H1 (cell line): ENCODE measurements around the gene KRT222. TPM values are rescaled to one million over a fixed set of nuclear protein-coding genes. Genes with fewer than 3 reads are reported as not detected.

Experiments
- CTCF ChIA-PET: fragments of 300-600 bp; sonication (Branson Sonifier 250); formaldehyde crosslinking; loops from one replicate; lab custom pipeline; 2021; ENCODE audit not compliant: partially characterized antibody; lab: Charles Lee
- POLR2A ChIA-PET: fragments of 300-600 bp; sonication (Branson Sonifier 250); formaldehyde crosslinking; loops from one replicate; lab custom pipeline; 2021; ENCODE audit warnings: inconsistent platforms; ENCODE audit not compliant: partially characterized antibody; lab: Charles Lee
- DNase-seq, 2 experiments: peaks; one replicate each; pipeline versions ENCODE4 v3.0.0 to v3.0.0-alpha.2; 2010 to 2022; ENCODE audit warnings: low spot score in 2 of 2, low read depth in 1 of 2, mixed read lengths in 1 of 2
- FAIRE-seq: peaks from 2 replicates; lab custom pipeline; 2011; peaks lifted over from hg19 to GRCh38; lab: Jason Lieb, UNC
- H2AFZ ChIP-seq: 2 replicates; pipeline ENCODE4 v1.8.1; 2012; ENCODE audit warnings: low read length, inconsistent platforms
- H2AK5ac ChIP-seq: 2 replicates; pipeline ENCODE4 v1.6.1; 2013; ENCODE audit warnings: low read depth, low read length
- H2BK120ac ChIP-seq: replicated peaks from 2 replicates; pipeline ENCODE3; 2013; ENCODE audit warnings: low read depth, low read length, inconsistent platforms
- H2BK12ac ChIP-seq: 2 replicates; pipeline ENCODE4 v1.6.1; 2013; ENCODE audit warnings: low read depth, low read length
- H2BK15ac ChIP-seq: 2 replicates; pipeline ENCODE4 v1.6.1; 2013; ENCODE audit warnings: low read length
- H2BK20ac ChIP-seq: 2 replicates; pipeline ENCODE4 v1.6.1; 2013; ENCODE audit warnings: low read length
- H2BK5ac ChIP-seq: 2 replicates; pipeline ENCODE4 v1.6.1; 2013; ENCODE audit warnings: low read depth, low read length
- H3K14ac ChIP-seq: 2 replicates; pipeline ENCODE4 v1.6.1; 2013; ENCODE audit warnings: inconsistent platforms; ENCODE audit not compliant: insufficient read length
- H3K18ac ChIP-seq: 2 replicates; pipeline ENCODE4 v1.6.1; 2013; ENCODE audit warnings: low read length; ENCODE audit errors: extremely low read depth
- H3K23ac ChIP-seq: 2 replicates; pipeline ENCODE4 v1.6.1; 2013; ENCODE audit warnings: inconsistent platforms; ENCODE audit not compliant: insufficient read length
- H3K23me2 ChIP-seq: 2 replicates; pipeline ENCODE4 v1.6.1; 2013; ENCODE audit warnings: low read depth, low read length
- H3K27ac ChIP-seq: 2 replicates; pipeline ENCODE4 v1.6.1; 2011; ENCODE audit warnings: low read depth, low read length, inconsistent platforms
- H3K27me3 ChIP-seq, 4 experiments: replicated peaks in 1 of 4; 1 replicate in 1 of 4; 2 replicates in 3 of 4; pipeline versions ENCODE4 v1.6.1 to v1.8.1; 2011 to 2013; ENCODE audit warnings: low read length in 3 of 4, mild to moderate bottlenecking in 3 of 4, inconsistent platforms in 2 of 4, mixed read lengths in 2 of 4, moderate library complexity in 1 of 4; ENCODE audit not compliant: control insufficient read depth in 3 of 4, insufficient read depth in 3 of 4; ENCODE audit errors: extremely low read depth in 1 of 4
- H3K36me3 ChIP-seq, 4 experiments: 2 replicates each; pipeline versions ENCODE4 v1.6.1 to v1.8.1; 2011 to 2013; ENCODE audit warnings: mild to moderate bottlenecking in 4 of 4, low read length in 3 of 4, moderate library complexity in 2 of 4, control low read depth in 1 of 4, inconsistent platforms in 1 of 4; ENCODE audit not compliant: insufficient read depth in 4 of 4, control insufficient read depth in 2 of 4
- H3K4ac ChIP-seq: replicated peaks from 2 replicates; pipeline ENCODE3; 2013; ENCODE audit warnings: low read length, low read depth, mixed read lengths, inconsistent platforms; ENCODE audit not compliant: insufficient read length
- H3K4me1 ChIP-seq, 4 experiments: replicated peaks in 1 of 4; 1 replicate in 1 of 4; 2 replicates in 3 of 4; pipeline versions ENCODE4 v1.6.1 to v1.8.1; 2011 to 2013; ENCODE audit warnings: low read length in 3 of 4, inconsistent platforms in 2 of 4, mixed read lengths in 1 of 4; ENCODE audit not compliant: insufficient read depth in 4 of 4, control insufficient read depth in 3 of 4
- H3K4me2 ChIP-seq, 2 experiments: 2 replicates each; pipeline versions ENCODE4 v1.6.1 to v1.8.1; 2011 to 2013; ENCODE audit warnings: low read depth in 2 of 2, low read length in 2 of 2, control low read depth in 1 of 2, inconsistent platforms in 1 of 2, mild to moderate bottlenecking in 1 of 2; ENCODE audit not compliant: insufficient read depth in 1 of 2
- H3K4me3 ChIP-seq, 4 experiments: fragments of 200-600, 300-600 bp in 1 of 4; sonication (generic), shearing (Covaris generic), sonication (Bioruptor Twin) in 1 of 4; 2 replicates each; pipeline versions ENCODE4 v1.5.1 to v1.8.1; 2011 to 2016; ENCODE audit warnings: low read length in 4 of 4, low read depth in 3 of 4, control low read depth in 2 of 4, inconsistent platforms in 2 of 4, mild to moderate bottlenecking in 2 of 4, mixed read lengths in 1 of 4, moderate library complexity in 1 of 4; ENCODE audit not compliant: insufficient read depth in 2 of 4; ENCODE audit errors: extremely low read depth in 1 of 4
- H3K56ac ChIP-seq: replicated peaks from 2 replicates; pipeline ENCODE3; 2013; ENCODE audit warnings: low read depth, mild to moderate bottlenecking, mixed read lengths, low read length, inconsistent platforms; ENCODE audit not compliant: insufficient read length
- H3K79me1 ChIP-seq: 2 replicates; pipeline ENCODE4 v1.6.1; 2013; ENCODE audit warnings: low read depth, low read length, control low read depth
- H3K79me2 ChIP-seq, 2 experiments: 2 replicates each; pipeline versions ENCODE4 v1.6.1 to v1.8.1; 2012 to 2013; ENCODE audit warnings: low read length in 2 of 2, mild to moderate bottlenecking in 2 of 2, inconsistent platforms in 1 of 2; ENCODE audit not compliant: insufficient read depth in 2 of 2, control insufficient read depth in 1 of 2
- H3K9ac ChIP-seq, 4 experiments: replicated peaks in 1 of 4; 1 replicate in 1 of 4; 2 replicates in 3 of 4; pipeline versions ENCODE4 v1.6.1 to v1.8.1; 2011 to 2013; ENCODE audit warnings: low read depth in 3 of 4, low read length in 3 of 4, control low read depth in 2 of 4, mild to moderate bottlenecking in 2 of 4, moderate library complexity in 2 of 4, inconsistent platforms in 1 of 4; ENCODE audit errors: extremely low read depth in 1 of 4
- H3K9me3 ChIP-seq, 2 experiments: 2 replicates each; pipeline versions ENCODE4 v1.6.1 to v1.8.1; 2012 to 2013; ENCODE audit warnings: mild to moderate bottlenecking in 2 of 2, moderate library complexity in 2 of 2, control low read depth in 1 of 2, inconsistent platforms in 1 of 2, low read depth in 1 of 2, low read length in 1 of 2, mixed read lengths in 1 of 2; ENCODE audit not compliant: insufficient read depth in 2 of 2
- H4K20me1 ChIP-seq, 2 experiments: replicated peaks in 1 of 2; 2 replicates each; pipeline versions ENCODE3 to v1.8.1; 2011 to 2013; ENCODE audit warnings: inconsistent platforms in 2 of 2, low read length in 2 of 2, mild to moderate bottlenecking in 1 of 2; ENCODE audit not compliant: insufficient read depth in 2 of 2, control insufficient read depth in 1 of 2
- H4K5ac ChIP-seq: 2 replicates; pipeline ENCODE4 v1.6.1; 2013; ENCODE audit warnings: low read length, low read depth, mixed read lengths, inconsistent platforms; ENCODE audit not compliant: insufficient read length
- H4K8ac ChIP-seq: 2 replicates; pipeline ENCODE4 v1.8.0; 2013; ENCODE audit warnings: mild to moderate bottlenecking, moderate library complexity, low read length, inconsistent platforms; ENCODE audit not compliant: insufficient read depth; ENCODE audit errors: extremely low read depth
- H4K91ac ChIP-seq: replicated peaks from 2 replicates; pipeline ENCODE3; 2013; ENCODE audit warnings: low read length, mixed read lengths, inconsistent platforms; ENCODE audit not compliant: insufficient read length
- CHD1 ChIP-seq: IDR thresholded peaks from 2 replicates; pipeline ENCODE4 v1.6.1; 2012; ENCODE audit warnings: low read depth, low read length, improper control_type of control experiment
- CREB1 ChIP-seq: IDR thresholded peaks from 2 replicates; pipeline ENCODE4 v1.6.1; 2012; ENCODE audit warnings: inconsistent platforms
- CTBP2 ChIP-seq: IDR thresholded peaks from 2 replicates; pipeline ENCODE4 v1.7.0; 2011; ENCODE audit warnings: borderline replicate concordance, mild to moderate bottlenecking, moderate library complexity, mixed read lengths, low read length; ENCODE audit not compliant: insufficient read depth, insufficient read length
- FOSL1 ChIP-seq: IDR thresholded peaks from 2 replicates; pipeline ENCODE4 v1.6.1; 2011; ENCODE audit warnings: mild to moderate bottlenecking, low read depth, low read length, moderate library complexity; ENCODE audit not compliant: insufficient read depth
- KDM4A ChIP-seq: IDR thresholded peaks from one replicate; pipeline ENCODE4 v1.7.1; 2012; ENCODE audit warnings: low read depth, mild to moderate bottlenecking, moderate library complexity, low read length, inconsistent platforms; ENCODE audit not compliant: severe bottlenecking
- RAD21 ChIP-seq, 2 experiments: IDR thresholded peaks in 1 of 2; conservative IDR thresholded peaks in 1 of 2; 2 replicates each; pipeline ENCODE4 v1.6.1; 2011; ENCODE audit warnings: low read depth in 2 of 2, low read length in 2 of 2, improper control_type of control experiment in 1 of 2, inconsistent platforms in 1 of 2, mild to moderate bottlenecking in 1 of 2, moderate library complexity in 1 of 2
- SAP30 ChIP-seq: fragments of 300-600 bp; sonication (generic); IDR thresholded peaks from 2 replicates; pipeline ENCODE4 v1.7.1; 2012; ENCODE audit warnings: low read length, moderate library complexity, mild to moderate bottlenecking, inconsistent platforms; ENCODE audit not compliant: insufficient read depth, insufficient replicate concordance
- SIRT6 ChIP-seq: IDR thresholded peaks from one replicate; pipeline ENCODE4 v1.7.1; 2012; ENCODE audit warnings: low read length, inconsistent platforms
- SIX5 ChIP-seq: IDR thresholded peaks from 2 replicates; pipeline ENCODE4 v1.6.1; 2011; ENCODE audit warnings: mild to moderate bottlenecking, low read depth, low read length
- SP2 ChIP-seq: IDR thresholded peaks from 2 replicates; pipeline ENCODE4 v1.6.1; 2012; ENCODE audit warnings: mild to moderate bottlenecking, low read length, inconsistent platforms
- TCF12 ChIP-seq: IDR thresholded peaks from 2 replicates; pipeline ENCODE4 v1.6.1; 2011; ENCODE audit warnings: low read depth, mild to moderate bottlenecking, low read length
- YY1 ChIP-seq: IDR thresholded peaks from 2 replicates; pipeline ENCODE4 v1.6.1; 2011; ENCODE audit warnings: low read depth, mild to moderate bottlenecking, low read length
- ZNF274 ChIP-seq: IDR thresholded peaks from 2 replicates; pipeline ENCODE4 v1.7.0; 2012; ENCODE audit warnings: low read length, borderline replicate concordance; ENCODE audit errors: extremely low read depth
- WGBS, 2 experiments: shearing (Covaris generic) in 1 of 2; methylation state at CpG; one replicate each; pipeline versions ENCODE4 v1.1.6 to v1.1.7; 2013 to 2015; ENCODE audit warnings: low lambda C conversion rate in 2 of 2, mixed read lengths in 2 of 2, inconsistent platforms in 1 of 2, low coverage in 1 of 2, missing lambda C conversion rate in 1 of 2; ENCODE audit not compliant: insufficient replicate concordance in 2 of 2, insufficient coverage in 1 of 2, insufficient read length in 1 of 2; ENCODE audit errors: extremely low coverage in 1 of 2, missing lambda C conversion rate in 1 of 2; 5-methylcytosine and 5-hydroxymethylcytosine counted together
- polyA plus RNA-seq, 7 experiments: library from polyadenylated mRNA; depleted of rRNA in 3 of 7; stranded (reverse) in 5 of 7; unstranded in 2 of 7; fragments of >200 nt in 5 of 7; fragments of 200-250 nt in 2 of 7; gene quantifications; 1 replicate in 5 of 7; 2 replicates in 1 of 7; 4 replicates in 1 of 7; pipeline versions ENCODE4 v1.2.1 to v1.2.3, GENCODE V29; 2011 to 2013; ENCODE audit warnings: missing spikeins in 2 of 7, mixed read lengths in 2 of 7
- total RNA-seq: library from RNA; stranded (reverse); fragmentation: NEBNext Ultra II Directional; extraction: Animal tissue kit (Norgen Biotek cat#: 25700); gene quantifications from 2 replicates; pipeline ENCODE4 v1.2.1, GENCODE V29; 2021

Gene KRT222
- total and polyA plus RNA-seq, 2 of the 8 experiments (the other 6 are each of a cell fraction or from before 2014, with no cell fraction given) = 0.08 to 0.61 TPM

GRCh38 chr17:40613467-40614154 is 51.4 kb downstream of the KRT222 start:
- no peak overlapping the region for H3K56ac ChIP-seq
- DNase-seq = no peak
- no peak overlapping the region for H3K4me3 ChIP-seq
- H4K91ac ChIP-seq = no peak overlapping the region
- no peak for FAIRE-seq
- peak overlapping the region; percentile 8; the same call in 1 of the 2 replicates for H2BK15ac ChIP-seq
- H3K23me2 ChIP-seq = no peaks in the 10 kb centered on the region; the same call in 1 of the 2 replicates
- no peak overlapping the region for H2BK5ac ChIP-seq
- H3K79me2 ChIP-seq = no peaks in the 10 kb centered on the region
- H3K4ac ChIP-seq = no peak overlapping the region
- POLR2A ChIA-PET = no interaction called here
- H3K27me3 ChIP-seq = no peaks in the 10 kb centered on the region
- WGBS, 2 experiments = 93% methylated on average over 5 of the region's 5 CpGs; no CpG with 5 or more reads in 1 of the 2 experiments
- no peak overlapping the region for H2AK5ac ChIP-seq
- H2BK120ac ChIP-seq = no peak overlapping the region
- H3K23ac ChIP-seq = no peak overlapping the region
- no peaks in the 10 kb centered on the region for H3K4me1 ChIP-seq
- H3K14ac ChIP-seq = no peak overlapping the region
- H2BK20ac ChIP-seq = no peak overlapping the region
- H3K36me3 ChIP-seq = no peaks in the 10 kb centered on the region
- H4K5ac ChIP-seq = no peak overlapping the region
- no peaks in the 10 kb centered on the region for H4K20me1 ChIP-seq
- H3K9ac ChIP-seq = no peak overlapping the region
- H3K18ac ChIP-seq = no peak overlapping the region
- CTCF ChIA-PET = interaction anchor here (1.0 to 3.5 kb wide), 6 partner anchors 9 to 1035 kb away, joined by 3 to 17 read pairs (median 4); no protein-coding TSS in a partner anchor
- H3K79me1 ChIP-seq = no peaks in the 10 kb centered on the region
- no peaks in the 10 kb centered on the region for H3K9me3 ChIP-seq
- H2AFZ ChIP-seq = no peak overlapping the region
- peak overlapping the region; percentile 43; the same call in 1 of the 2 replicates for H4K8ac ChIP-seq
- H2BK12ac ChIP-seq = no peak overlapping the region
- H3K27ac ChIP-seq = no peak overlapping the region
- H3K4me2 ChIP-seq = no peak overlapping the region
- no peak for TF ChIP-seq SAP30
- no peak for TF ChIP-seq SP2
- no peak for TF ChIP-seq RAD21 (IDR thresholded peaks at IDR 0.05 in 1 of 2, conservative IDR thresholded peaks at IDR 0.05 in 1 of 2; ENCODE audit: low read depth in 2 of 2, low read length in 2 of 2)
- TF ChIP-seq SIX5 = no peak
- no peak for TF ChIP-seq ZNF274
- TF ChIP-seq SIRT6 = no peak
- no peak for TF ChIP-seq CTBP2
- no peak for TF ChIP-seq CHD1
- no peak for TF ChIP-seq FOSL1
- no peak for TF ChIP-seq YY1
- TF ChIP-seq TCF12 = no peak
- no peak for TF ChIP-seq KDM4A
- TF ChIP-seq CREB1 = no peak
